CD4-positive, alpha-beta memory T cell (primary cell): Measurements from ENCODE around the gene RMRP. TPM values are rescaled to one million over a fixed set of nuclear protein-coding genes. Genes with fewer than 3 reads are reported as not detected.

ENCODE experiments used
- CTCF ChIA-PET: fragments of 350-600 bp; sonication (Branson Sonifier 250); formaldehyde crosslinking; loops from one replicate; lab custom pipeline; 2021; ENCODE audit warnings: inconsistent platforms; ENCODE audit not compliant: partially characterized antibody; lab: Charles Lee
- POLR2A ChIA-PET: fragments of 350-600 bp; sonication (Branson Sonifier 250); formaldehyde crosslinking; loops from one replicate; lab custom pipeline; 2021; ENCODE audit not compliant: partially characterized antibody; lab: Charles Lee
- DNase-seq, 5 donors: peaks; one replicate each; pipeline versions ENCODE4 v3.0.0 to v3.0.0-alpha.2; 2020 to 2022; ENCODE audit warnings: mixed read lengths in 1 of 5
- H3K27ac ChIP-seq: one replicate; pipeline ENCODE4 v1.7.0; 2013; ENCODE audit warnings: low read depth, low read length
- H3K27me3 ChIP-seq: 2 replicates; pipeline ENCODE4 v1.7.0; 2013; ENCODE audit warnings: mild to moderate bottlenecking, low read length, moderate library complexity; ENCODE audit not compliant: insufficient read depth
- H3K36me3 ChIP-seq: 2 replicates; pipeline ENCODE4 v1.7.0; 2013; ENCODE audit warnings: mild to moderate bottlenecking, low read length, moderate library complexity; ENCODE audit not compliant: insufficient read depth
- H3K4me1 ChIP-seq: 2 replicates; pipeline ENCODE4 v1.7.0; 2013; ENCODE audit warnings: mild to moderate bottlenecking, low read length, moderate library complexity; ENCODE audit not compliant: insufficient read depth
- H3K4me3 ChIP-seq, 2 donors: one replicate each; pipeline ENCODE4 v1.7.0; 2013; ENCODE audit warnings: low read length in 2 of 2, mild to moderate bottlenecking in 1 of 2
- H3K9me3 ChIP-seq, 2 donors: one replicate each; pipeline ENCODE4 v1.7.0; 2013; ENCODE audit warnings: low read length in 2 of 2, control low read depth in 1 of 2; ENCODE audit not compliant: control insufficient read depth in 1 of 2
- H3K27ac Mint-ChIP-seq, 7 donors: one replicate each; pipeline ENCODE4 v1.8.0; 2020 to 2021; ENCODE audit warnings: mixed read lengths in 7 of 7, mild to moderate bottlenecking in 6 of 7, inconsistent platforms in 3 of 7, moderate library complexity in 3 of 7
- H3K27me3 Mint-ChIP-seq, 2 donors: one replicate each; pipeline ENCODE4 v1.8.0; 2020 to 2021; ENCODE audit warnings: mixed read lengths in 2 of 2
- H3K36me3 Mint-ChIP-seq, 2 donors: one replicate each; pipeline ENCODE4 v1.8.0; 2020 to 2021; ENCODE audit warnings: mixed read lengths in 2 of 2, inconsistent platforms in 1 of 2, mild to moderate bottlenecking in 1 of 2
- H3K4me1 Mint-ChIP-seq, 4 donors: one replicate each; pipeline ENCODE4 v1.8.0; 2020 to 2021; ENCODE audit warnings: mixed read lengths in 4 of 4, mild to moderate bottlenecking in 1 of 4
- H3K4me3 Mint-ChIP-seq, 8 donors: one replicate each; pipeline ENCODE4 v1.8.0; 2020 to 2021; ENCODE audit warnings: mixed read lengths in 8 of 8, mild to moderate bottlenecking in 7 of 8, moderate library complexity in 6 of 8, inconsistent platforms in 3 of 8
- H3K9me3 Mint-ChIP-seq, 8 donors: one replicate each; pipeline ENCODE4 v1.8.0; 2020 to 2021; ENCODE audit warnings: mixed read lengths in 8 of 8, mild to moderate bottlenecking in 5 of 8, inconsistent platforms in 3 of 8, moderate library complexity in 1 of 8
- intact Hi-C: fragments of 100-400 bp; cut with micrococcal nuclease; formaldehyde crosslinking; loops from one replicate; pipeline ENCODE4 v1.15.1; 2023
- polyA plus RNA-seq, 2 donors: library from polyadenylated mRNA; unstranded; fragments of 300-500 nt; fragmentation: Illumina TruSeq; gene quantifications; one replicate each; pipeline ENCODE4 v1.2.3, GENCODE V29; 2021
- total RNA-seq, 2 experiments: library from RNA; stranded (reverse); gene quantifications; one replicate each; pipeline ENCODE4 v1.2.3, GENCODE V29; 2021

RMRP gene
- total RNA-seq (over 10,000 TPM; 18,678 to 21,585 TPM), polyA plus RNA-seq (10 to 100 TPM in 1 of 2 donors, not detected in 1; 54.3 TPM)

DNA sequence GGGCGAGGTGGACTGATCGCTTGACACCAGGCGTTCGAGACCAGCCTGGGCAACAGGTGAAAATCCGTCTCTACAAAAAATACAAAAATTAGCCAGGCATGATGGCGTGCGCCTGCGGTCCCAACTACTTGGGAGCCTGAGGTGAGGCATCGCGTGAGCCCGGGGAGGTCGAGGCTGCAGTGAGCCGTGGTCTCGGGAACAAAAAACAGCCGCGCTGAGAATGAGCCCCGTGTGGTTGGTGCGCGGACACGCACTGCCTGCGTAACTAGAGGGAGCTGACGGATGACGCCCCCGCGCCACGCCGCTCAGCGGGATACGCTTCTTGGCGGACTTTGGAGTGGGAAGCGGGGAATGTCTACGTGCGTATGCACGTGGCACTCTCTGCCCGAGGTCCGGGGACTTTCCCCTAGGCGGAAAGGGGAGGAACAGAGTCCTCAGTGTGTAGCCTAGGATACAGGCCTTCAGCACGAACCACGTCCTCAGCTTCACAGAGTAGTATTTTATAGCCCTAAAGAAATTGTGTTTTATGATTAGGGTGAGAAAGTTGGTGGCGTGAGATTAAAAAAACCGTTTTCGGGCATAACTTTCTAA lies at the start of gene RMRP:
TSS of gene RMRP (minus strand) at position 474 of the 591 bp plus-strand sequence.
- peak within 1 kb of the TSS; percentile 86 to 95 (median 92) for H3K4me3 Mint-ChIP-seq
- ChIA-PET POLR2A (interaction anchor here (0.9 to 12.3 kb wide), 18 partner anchors 9 to 1037 kb away, joined by 3 to 420 read pairs (median 11); partner anchors contain the start of genes CD72, CREB3, DCTN3 and FAM221B), CTCF (interaction anchor here (0.7 to 19.4 kb wide), 28 partner anchors 8 to 1835 kb away, joined by 3 to 339 read pairs (median 6); partner anchors contain the start of genes ARHGEF39, CD72, CREB3 and GBA2)
- H3K4me3 ChIP-seq, result peak within 1 kb of the TSS; percentile 67 to 90
- peak within 1 kb of the TSS; percentile 95 to 100 (median 99) for H3K27ac Mint-ChIP-seq
- H3K36me3 ChIP-seq, result peaks cover 10% of the 10 kb centered on the region
- peak; percentile 91 to 96 (median 93) for DNase-seq
- H3K27ac ChIP-seq, result peak within 1 kb of the TSS; percentile 96
- intact Hi-C loops, result loop anchor here (1.0 to 5.0 kb wide), 10 partner anchors 11 to 670 kb away; partner anchors contain the start of genes CREB3, DNAJB5, GBA2 and HINT2
- no peaks in the 10 kb centered on the region for H3K27me3 ChIP-seq
- peaks cover 64% of the 10 kb centered on the region for H3K4me1 ChIP-seq
- H3K4me1 Mint-ChIP-seq, result peaks cover 52 to 78% (median 64%) of the 10 kb centered on the region in 4 donors
- peaks cover 21 to 40% of the 10 kb centered on the region in 2 donors for H3K36me3 Mint-ChIP-seq
- peaks cover 2 to 4% of the 10 kb centered on the region in 2 donors for H3K27me3 Mint-ChIP-seq
- peaks cover 0 to 8% (median 4%) of the 10 kb centered on the region in 8 donors for H3K9me3 Mint-ChIP-seq
- no peaks in the 10 kb centered on the region for H3K9me3 ChIP-seq

DNA sequence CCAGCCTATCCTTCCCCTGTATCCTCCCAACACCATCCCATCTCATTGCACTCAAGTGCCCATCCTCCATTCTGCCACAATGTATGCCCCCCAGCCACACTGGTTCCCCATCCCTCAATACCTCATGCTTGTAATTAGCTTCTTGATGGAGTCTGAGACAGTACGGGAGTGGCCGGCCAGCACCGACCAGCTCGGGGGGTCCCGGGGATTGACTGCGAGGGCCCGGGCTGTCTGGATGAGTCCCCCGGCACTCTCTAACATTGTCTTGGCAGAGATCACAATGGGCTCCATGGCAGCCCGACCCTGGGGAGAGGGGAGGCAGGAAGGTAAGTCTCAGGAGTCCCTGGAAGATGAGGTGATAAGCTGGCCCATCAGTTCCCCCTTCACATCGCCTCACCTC lies 49.1 kb upstream of the RMRP start:
- no peak for DNase-seq
- Mint-ChIP-seq H3K4me1 (peaks cover 0 to 7% (median 2%) of the 10 kb centered on the region in 4 donors), H3K36me3 (peaks cover 76 to 84% of the 10 kb centered on the region in 2 donors), H3K9me3 (no peaks in the 10 kb centered on the region), H3K27me3 (no peaks in the 10 kb centered on the region), H3K4me3 (no peak overlapping the region), H3K27ac (peak overlapping the region in 6 of 7 donors; percentile 26 to 84 (median 72))
- no peaks in the 10 kb centered on the region for H3K4me1 ChIP-seq
- CTCF ChIA-PET, result interaction anchor here (1.0 to 6.3 kb wide), 3 partner anchors 12 to 90 kb away, joined by 3 to 62 read pairs (median 5); partner anchors contain the start of gene TPM2
- intact Hi-C loops, result no loop called here
- H3K9me3 ChIP-seq, result no peaks in the 10 kb centered on the region
- POLR2A ChIA-PET, result interaction anchor here (3.1 kb wide), 1 partner anchor 22 kb away, joined by 14 read pairs; no protein-coding TSS in a partner anchor
- no peak overlapping the region for H3K27ac ChIP-seq
- H3K4me3 ChIP-seq, result no peak overlapping the region
- no peaks in the 10 kb centered on the region for H3K27me3 ChIP-seq
- peaks cover 85% of the 10 kb centered on the region for H3K36me3 ChIP-seq

DNA sequence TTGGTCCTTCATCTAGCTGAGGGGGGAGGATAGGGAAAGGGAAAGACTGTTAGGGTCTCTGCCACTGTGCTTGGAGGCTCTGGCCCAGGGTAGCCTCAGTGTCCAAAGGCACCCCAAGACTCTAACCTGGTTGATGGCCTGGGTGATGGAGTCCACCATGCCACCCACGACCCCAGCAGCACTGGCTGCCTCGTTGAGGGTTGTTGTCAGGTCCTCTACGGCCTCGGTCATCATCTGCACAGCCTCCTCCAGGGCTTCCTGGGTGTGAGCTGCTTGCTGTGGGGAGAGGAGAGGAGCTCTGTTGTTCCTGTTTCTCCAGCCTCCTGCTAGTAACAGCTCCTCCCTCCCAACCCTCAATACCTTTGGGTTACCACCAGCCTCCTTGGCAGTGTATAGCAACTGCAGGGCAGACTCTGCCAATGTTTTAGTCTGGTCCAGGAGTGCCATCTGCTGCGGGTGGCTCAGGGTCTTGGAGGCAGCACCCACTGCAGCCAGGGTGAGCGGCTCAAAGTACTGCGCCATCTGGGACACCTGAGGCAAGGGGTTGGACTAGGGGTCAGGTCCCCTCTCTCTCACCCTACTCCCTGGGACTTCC lies 48.1 kb upstream of the RMRP start:
- peaks cover 0 to 7% (median 1%) of the 10 kb centered on the region in 4 donors for H3K4me1 Mint-ChIP-seq
- H3K4me3 ChIP-seq, result no peak overlapping the region
- POLR2A ChIA-PET, result interaction anchor here (1.4 to 3.1 kb wide), 3 partner anchors 26 to 47 kb away, joined by 3 to 9 read pairs (median 6); partner anchors contain the start of genes CCDC107, CREB3, RMRP and TLN1
- no peaks in the 10 kb centered on the region for H3K9me3 Mint-ChIP-seq
- intact Hi-C loops, result no loop called here
- peaks cover 85% of the 10 kb centered on the region for H3K36me3 ChIP-seq
- no peaks in the 10 kb centered on the region for H3K27me3 Mint-ChIP-seq
- no peaks in the 10 kb centered on the region for H3K4me1 ChIP-seq
- no peak overlapping the region for H3K4me3 Mint-ChIP-seq
- H3K36me3 Mint-ChIP-seq, result peaks cover 66 to 74% of the 10 kb centered on the region in 2 donors
- no peaks in the 10 kb centered on the region for H3K27me3 ChIP-seq
- no peak overlapping the region for H3K27ac ChIP-seq
- CTCF ChIA-PET, result interaction anchor here (6.3 to 16.3 kb wide), 2 partner anchors 11 to 45 kb away, joined by 62 to 339 read pairs; partner anchors contain the start of genes ARHGEF39, CCDC107 and RMRP
- H3K27ac Mint-ChIP-seq, result peak overlapping the region in 3 of 7 donors; percentile 29 to 73 (median 57)
- H3K9me3 ChIP-seq, result no peaks in the 10 kb centered on the region
- no peak for DNase-seq

DNA sequence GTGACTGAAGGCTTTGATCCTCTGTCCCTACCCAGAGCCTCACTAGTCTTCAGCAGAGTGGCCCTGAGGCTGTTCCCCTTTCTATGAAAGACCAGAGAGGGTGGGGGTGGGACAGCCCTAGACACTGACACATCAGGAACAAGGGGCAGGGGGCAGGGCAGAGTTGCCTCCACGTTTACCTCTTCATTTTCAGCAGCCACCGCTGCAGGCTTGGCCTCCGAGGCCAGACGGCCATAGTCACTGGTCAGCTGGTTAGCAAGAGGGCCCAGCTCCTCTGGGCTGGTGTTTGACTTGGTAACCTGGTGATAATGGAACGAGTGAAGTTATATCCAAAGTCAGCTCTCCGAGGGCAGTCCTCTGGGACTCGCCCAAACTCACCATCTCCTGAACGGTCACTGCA lies 47.6 kb upstream of the RMRP start:
- Mint-ChIP-seq H3K27ac (peak overlapping the region in 2 of 7 donors; percentile 29 to 73), H3K4me1 (peaks cover 0 to 7% (median under 1%) of the 10 kb centered on the region in 4 donors), H3K27me3 (no peaks in the 10 kb centered on the region), H3K36me3 (peaks cover 60 to 68% of the 10 kb centered on the region in 2 donors), H3K9me3 (no peaks in the 10 kb centered on the region), H3K4me3 (no peak overlapping the region)
- ChIA-PET CTCF (interaction anchor here (6.3 to 16.3 kb wide), 2 partner anchors 10 to 45 kb away, joined by 62 to 339 read pairs; partner anchors contain the start of genes ARHGEF39, CCDC107 and RMRP), POLR2A (interaction anchor here (1.4 to 3.1 kb wide), 3 partner anchors 27 to 47 kb away, joined by 3 to 9 read pairs (median 6); partner anchors contain the start of genes CCDC107, CREB3, RMRP and TLN1)
- Histone ChIP-seq H3K4me3 (no peak overlapping the region), H3K27me3 (no peaks in the 10 kb centered on the region), H3K36me3 (peaks cover 85% of the 10 kb centered on the region), H3K27ac (no peak overlapping the region), H3K4me1 (no peaks in the 10 kb centered on the region), H3K9me3 (no peaks in the 10 kb centered on the region)
- intact Hi-C loops, result no loop called here
- DNase-seq, result no peak

DNA sequence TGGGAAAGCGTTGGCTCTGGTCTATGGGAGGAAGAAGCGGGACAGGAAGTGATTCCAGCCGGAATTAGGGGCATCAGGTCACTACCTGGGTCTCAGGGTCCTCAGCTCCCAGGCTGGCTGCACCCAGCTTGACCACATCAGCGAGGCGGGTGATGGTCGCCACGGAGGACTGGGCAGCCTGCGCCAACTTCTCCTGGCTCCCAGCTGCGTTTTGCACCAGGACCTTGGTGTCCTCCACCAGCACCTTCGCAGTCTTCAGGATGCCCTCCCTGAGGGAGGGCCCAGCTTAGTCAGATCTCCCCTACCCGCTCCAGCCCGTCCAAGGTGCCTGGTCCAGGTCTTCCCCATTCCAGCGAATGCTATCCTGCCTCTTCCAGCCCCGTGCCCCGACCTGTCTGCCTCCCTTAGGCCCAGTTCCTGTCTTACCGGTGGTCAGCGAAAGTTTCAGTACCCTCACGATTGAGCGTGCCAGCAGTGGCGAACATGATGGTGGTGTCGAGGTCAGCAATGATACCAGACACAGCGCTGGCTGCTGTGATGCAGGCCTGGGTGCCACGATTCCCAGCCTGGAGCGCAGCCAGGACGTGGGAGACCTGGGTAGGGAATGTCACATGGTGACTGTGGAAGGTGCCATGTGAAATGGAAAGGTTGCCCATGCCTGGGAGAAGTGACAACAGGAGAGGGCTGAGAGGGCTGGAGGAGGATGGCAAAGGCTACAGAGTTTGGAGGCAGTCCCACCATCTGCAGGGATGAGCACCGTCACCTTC lies 46.3 kb upstream of the RMRP start:
- Histone ChIP-seq H3K4me3 (no peak overlapping the region), H3K9me3 (no peaks in the 10 kb centered on the region), H3K27ac (no peak overlapping the region), H3K27me3 (no peaks in the 10 kb centered on the region), H3K36me3 (peaks cover 96% of the 10 kb centered on the region), H3K4me1 (no peaks in the 10 kb centered on the region)
- H3K4me1 Mint-ChIP-seq, result peaks cover 0 to 7% (median under 1%) of the 10 kb centered on the region in 4 donors
- intact Hi-C loops, result no loop called here
- POLR2A ChIA-PET, result interaction anchor here (1.6 to 3.1 kb wide), 3 partner anchors 26 to 46 kb away, joined by 6 to 9 read pairs (median 6); partner anchors contain the start of genes CCDC107, CREB3, RMRP and TLN1
- no peaks in the 10 kb centered on the region for H3K9me3 Mint-ChIP-seq
- peak overlapping the region in 2 of 7 donors; percentile 23 to 48 for H3K27ac Mint-ChIP-seq
- CTCF ChIA-PET, result interaction anchor here (6.3 to 16.3 kb wide), 2 partner anchors 9 to 43 kb away, joined by 62 to 339 read pairs; partner anchors contain the start of genes ARHGEF39, CCDC107 and RMRP
- DNase-seq, result no peak
- peaks cover 55 to 62% of the 10 kb centered on the region in 2 donors for H3K36me3 Mint-ChIP-seq
- H3K27me3 Mint-ChIP-seq, result no peaks in the 10 kb centered on the region
- H3K4me3 Mint-ChIP-seq, result no peak overlapping the region

DNA sequence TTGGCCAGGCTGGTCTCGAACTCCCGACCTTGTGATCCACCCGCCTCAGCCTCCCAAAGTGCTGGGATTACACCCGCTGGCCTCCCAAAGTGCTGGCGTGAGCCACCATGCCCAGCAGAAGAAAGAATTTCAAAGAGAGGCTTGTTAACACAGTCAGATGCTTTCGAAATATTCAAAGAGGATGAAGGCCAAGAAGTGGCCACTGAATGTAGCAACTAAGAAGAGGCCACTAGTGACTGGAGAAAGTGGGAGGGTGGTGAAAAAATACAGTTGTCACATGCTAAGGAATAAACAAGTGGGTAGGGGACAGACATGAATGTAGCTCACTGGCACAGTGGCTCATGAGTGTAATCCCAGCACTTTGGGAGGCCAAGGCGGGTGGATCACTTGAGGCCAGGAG lies 44.9 kb upstream of the RMRP start:
- no peak overlapping the region for H3K4me3 Mint-ChIP-seq
- no peaks in the 10 kb centered on the region for H3K27me3 Mint-ChIP-seq
- no peaks in the 10 kb centered on the region for H3K9me3 Mint-ChIP-seq
- intact Hi-C loops, result no loop called here
- H3K36me3 ChIP-seq, result peaks cover 97% of the 10 kb centered on the region
- no peak overlapping the region for H3K4me3 ChIP-seq
- peaks cover 50 to 53% of the 10 kb centered on the region in 2 donors for H3K36me3 Mint-ChIP-seq
- no peaks in the 10 kb centered on the region for H3K27me3 ChIP-seq
- peak overlapping the region in 1 of 7 donors; percentile 88 for H3K27ac Mint-ChIP-seq
- POLR2A ChIA-PET, result interaction anchor here (3.1 kb wide), 1 partner anchor 29 kb away, joined by 9 read pairs; the partner anchor contains the start of genes CREB3 and TLN1
- no peaks in the 10 kb centered on the region for H3K4me1 ChIP-seq
- DNase-seq, result no peak
- CTCF ChIA-PET, result interaction anchor here (0.6 to 16.3 kb wide), 2 partner anchors 42 to 99 kb away, joined by 3 to 339 read pairs; partner anchors contain the start of genes ARHGEF39, CCDC107 and RMRP
- H3K9me3 ChIP-seq, result no peaks in the 10 kb centered on the region
- peaks cover 0 to 6% (median under 1%) of the 10 kb centered on the region in 4 donors for H3K4me1 Mint-ChIP-seq
- no peak overlapping the region for H3K27ac ChIP-seq
